SK-N-MC (cell line): Measurements from ENCODE around the gene PRMT1.

Experiments
- EZH2 ChIP-seq: fragments of 200-600 bp; sonication (generic); IDR thresholded peaks from one replicate; pipeline ENCODE4 v1.6.1; 2017; ENCODE audit warnings: antibody characterized with exemption
- POLR2AphosphoS5 ChIP-seq: IDR thresholded peaks from 2 replicates; pipeline ENCODE4 v1.6.1; 2012; ENCODE audit warnings: mild to moderate bottlenecking, low read depth, low read length, borderline replicate concordance

- TF ChIP-seq EZH2 (no peak), POLR2AphosphoS5 (0 out of 2 replicates have a peak, but pooled peaks have one; percentile 35)
These were observed 39.0 kb upstream of the PRMT1 start for GRCh38 chr19:49637821-49638738.
